DOHH2 (cell line): Measurements from ENCODE around the gene WDR64.

Source experiments
- H3F3A ChIP-seq: fragments of 200-600 bp; sonication (generic), shearing (Covaris generic); 2 replicates; pipeline ENCODE4 v1.6.0; 2016; ENCODE audit warnings: antibody characterized with exemption, mild to moderate bottlenecking; ENCODE audit not compliant: control insufficient read depth, insufficient read depth
- H3K27ac ChIP-seq: fragments of 200-600 bp; sonication (generic); 2 replicates; pipeline ENCODE4 v1.5.1; 2014; ENCODE audit warnings: low read depth, mild to moderate bottlenecking, low read length, moderate library complexity
- H3K27me3 ChIP-seq: fragments of 200-600 bp; sonication (generic); 2 replicates; pipeline ENCODE4 v1.6.1; 2014; ENCODE audit warnings: mild to moderate bottlenecking, low read length, mixed read lengths; ENCODE audit not compliant: control insufficient read depth
- H3K36me3 ChIP-seq: fragments of 200-600 bp; sonication (generic); 2 replicates; pipeline ENCODE4 v1.6.1; 2014; ENCODE audit warnings: mild to moderate bottlenecking, low read length, moderate library complexity, mixed read lengths; ENCODE audit not compliant: control insufficient read depth
- H3K4me1 ChIP-seq: fragments of 200-600 bp; sonication (generic); 2 replicates; pipeline ENCODE4 v1.6.1; 2014; ENCODE audit warnings: mild to moderate bottlenecking, low read length, mixed read lengths; ENCODE audit not compliant: control insufficient read depth
- H3K4me2 ChIP-seq: fragments of 200-600 bp; sonication (generic); 2 replicates; pipeline ENCODE4 v1.6.0; 2014; ENCODE audit warnings: mild to moderate bottlenecking, low read length, moderate library complexity
- H3K4me3 ChIP-seq: fragments of 200-600 bp; sonication (generic); 2 replicates; pipeline ENCODE4 v1.5.1; 2014; ENCODE audit warnings: mild to moderate bottlenecking, low read length, mixed read lengths
- H3K79me2 ChIP-seq: fragments of 200-600 bp; sonication (generic); 2 replicates; pipeline ENCODE4 v1.6.1; 2014; ENCODE audit warnings: mild to moderate bottlenecking, low read length, mixed read lengths; ENCODE audit not compliant: control insufficient read depth
- H3K9me2 ChIP-seq: fragments of 200-600 bp; sonication (generic); replicated peaks from 2 replicates; pipeline ENCODE4 v1.6.1; 2014; ENCODE audit warnings: mild to moderate bottlenecking, low read length, mixed read lengths; ENCODE audit not compliant: control insufficient read depth
- H3K9me3 ChIP-seq: fragments of 200-600 bp; sonication (generic); 2 replicates; pipeline ENCODE4 v1.6.1; 2014; ENCODE audit warnings: antibody characterized with exemption, low read length, mixed read lengths; ENCODE audit not compliant: control insufficient read depth, insufficient read depth
- H4K20me1 ChIP-seq: fragments of 200-600 bp; sonication (generic); 2 replicates; pipeline ENCODE4 v1.6.0; 2014; ENCODE audit warnings: low read depth, mild to moderate bottlenecking, antibody characterized with exemption, low read length, moderate library complexity; ENCODE audit not compliant: control insufficient read depth, insufficient read depth
- EZH2phosphoT487 ChIP-seq: fragments of 200-600 bp; sonication (generic); IDR thresholded peaks from 2 replicates; pipeline ENCODE4 v1.6.1; 2017; ENCODE audit warnings: borderline replicate concordance, mild to moderate bottlenecking, antibody characterized with exemption, low read length, moderate library complexity, mixed read lengths
- TF ChIP-seq, protein P1 (sequence below): fragments of 200-600 bp; sonication (generic); IDR thresholded peaks from one replicate; pipeline ENCODE4 v1.5.1; 2014; ENCODE audit warnings: antibody characterized with exemption, mild to moderate bottlenecking, low read depth, low read length; ENCODE audit not compliant: poor library complexity, severe bottlenecking

WDR64 gene

GRCh38 chr1:241666419-241666818, 14.3 kb downstream of the WDR64 start:
- Histone ChIP-seq H3K4me1 (no peaks in the 10 kb centered on the region), H3K9me3 (no peaks in the 10 kb centered on the region), H3K4me2 (no peak overlapping the region), H3K9me2 (no peaks in the 10 kb centered on the region), H4K20me1 (no peaks in the 10 kb centered on the region), H3K27ac (no peak overlapping the region), H3K79me2 (no peaks in the 10 kb centered on the region), H3K36me3 (no peaks in the 10 kb centered on the region), H3K4me3 (no peak overlapping the region), H3F3A (no peaks in the 10 kb centered on the region), H3K27me3 (no peaks in the 10 kb centered on the region)
- no peak for TF ChIP-seq EZH2phosphoT487
- TF ChIP-seq, protein P1, sequence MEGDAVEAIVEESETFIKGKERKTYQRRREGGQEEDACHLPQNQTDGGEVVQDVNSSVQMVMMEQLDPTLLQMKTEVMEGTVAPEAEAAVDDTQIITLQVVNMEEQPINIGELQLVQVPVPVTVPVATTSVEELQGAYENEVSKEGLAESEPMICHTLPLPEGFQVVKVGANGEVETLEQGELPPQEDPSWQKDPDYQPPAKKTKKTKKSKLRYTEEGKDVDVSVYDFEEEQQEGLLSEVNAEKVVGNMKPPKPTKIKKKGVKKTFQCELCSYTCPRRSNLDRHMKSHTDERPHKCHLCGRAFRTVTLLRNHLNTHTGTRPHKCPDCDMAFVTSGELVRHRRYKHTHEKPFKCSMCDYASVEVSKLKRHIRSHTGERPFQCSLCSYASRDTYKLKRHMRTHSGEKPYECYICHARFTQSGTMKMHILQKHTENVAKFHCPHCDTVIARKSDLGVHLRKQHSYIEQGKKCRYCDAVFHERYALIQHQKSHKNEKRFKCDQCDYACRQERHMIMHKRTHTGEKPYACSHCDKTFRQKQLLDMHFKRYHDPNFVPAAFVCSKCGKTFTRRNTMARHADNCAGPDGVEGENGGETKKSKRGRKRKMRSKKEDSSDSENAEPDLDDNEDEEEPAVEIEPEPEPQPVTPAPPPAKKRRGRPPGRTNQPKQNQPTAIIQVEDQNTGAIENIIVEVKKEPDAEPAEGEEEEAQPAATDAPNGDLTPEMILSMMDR, result no peak

- peaks cover 2% of the 10 kb centered on the region; the same call in 1 of the 2 replicates for H3K4me1 ChIP-seq
- H3K9me3 ChIP-seq, result no peaks in the 10 kb centered on the region
- no peaks in the 10 kb centered on the region for H3K9me2 ChIP-seq
- H3K79me2 ChIP-seq, result no peaks in the 10 kb centered on the region
- H3K27me3 ChIP-seq, result peaks cover 1% of the 10 kb centered on the region; the same call in 1 of the 2 replicates
- no peaks in the 10 kb centered on the region for H3K36me3 ChIP-seq
- no peak overlapping the region for H3K27ac ChIP-seq
- H4K20me1 ChIP-seq, result no peaks in the 10 kb centered on the region
- no peak overlapping the region for H3K4me2 ChIP-seq
- TF ChIP-seq, protein P1, result no peak
- TF ChIP-seq EZH2phosphoT487, result no peak
- no peaks in the 10 kb centered on the region for H3F3A ChIP-seq
- H3K4me3 ChIP-seq, result no peak overlapping the region
Observed at GRCh38 chr1:241672301-241672700, 20.2 kb downstream of the WDR64 start.

- Histone ChIP-seq H3K4me1 (peaks cover 4% of the 10 kb centered on the region; the same call in 1 of the 2 replicates), H3K4me3 (no peak overlapping the region), H3K4me2 (no peak overlapping the region), H3K36me3 (no peaks in the 10 kb centered on the region), H3F3A (no peaks in the 10 kb centered on the region), H4K20me1 (no peaks in the 10 kb centered on the region), H3K79me2 (no peaks in the 10 kb centered on the region), H3K9me3 (no peaks in the 10 kb centered on the region), H3K27me3 (peaks cover 11% of the 10 kb centered on the region), H3K9me2 (no peaks in the 10 kb centered on the region), H3K27ac (no peak overlapping the region)
- TF ChIP-seq EZH2phosphoT487, result no peak
- TF ChIP-seq, protein P1, result no peak
Observed at GRCh38 chr1:241674805-241675384, 22.8 kb downstream of the WDR64 start.
